GM15510 (cell line): ENCODE results near the gene TRPM4.

Source experiments
- POLR2A ChIP-seq: IDR thresholded peaks from 3 replicates; pipeline ENCODE4 v1.6.1; 2011; ENCODE audit warnings: borderline replicate concordance; ENCODE audit not compliant: insufficient read length; ENCODE audit errors: extremely low read depth

TRPM4 gene

DNA sequence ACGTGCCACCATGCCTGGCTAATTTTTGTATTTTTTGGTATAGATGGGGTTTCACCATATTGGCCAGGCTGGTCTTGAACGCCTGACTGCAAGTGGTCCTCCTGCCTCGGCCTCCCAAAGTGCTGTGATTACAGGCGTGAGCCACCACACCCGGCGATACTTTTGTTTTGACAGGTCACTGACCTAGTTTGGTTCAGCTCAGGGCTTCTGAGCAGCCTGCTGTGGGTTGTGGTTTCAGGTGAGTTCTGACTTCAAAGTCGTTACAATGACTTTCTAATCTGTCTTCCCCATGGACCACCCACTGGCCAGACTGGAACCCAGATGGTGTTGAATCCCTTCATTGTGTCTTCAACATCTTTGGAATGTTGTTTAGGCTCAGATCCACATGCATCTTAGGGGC lies 73.8 kb downstream of the TRPM4 start:
- no peak for TF ChIP-seq POLR2A

DNA sequence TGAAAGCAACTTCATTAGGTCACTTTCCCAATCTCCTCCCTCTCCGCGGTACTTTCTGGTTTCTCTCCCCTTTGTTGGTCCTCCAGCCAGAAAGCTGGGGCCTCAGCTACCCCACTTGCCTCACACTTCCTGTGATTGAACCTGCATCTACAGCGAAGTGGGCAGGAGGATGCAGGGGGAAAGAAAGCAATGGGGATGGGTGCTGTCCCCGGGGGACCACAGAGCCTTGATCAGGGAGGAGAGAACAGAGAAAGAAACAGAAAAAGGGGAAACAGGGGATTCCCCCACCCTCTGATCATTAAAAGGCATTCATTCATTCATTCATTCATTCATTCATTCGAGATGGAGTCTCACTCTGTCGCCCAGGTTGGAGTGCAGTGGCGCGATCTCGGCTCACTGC lies 74.2 kb downstream of the TRPM4 start:
- no peak for TF ChIP-seq POLR2A

DNA sequence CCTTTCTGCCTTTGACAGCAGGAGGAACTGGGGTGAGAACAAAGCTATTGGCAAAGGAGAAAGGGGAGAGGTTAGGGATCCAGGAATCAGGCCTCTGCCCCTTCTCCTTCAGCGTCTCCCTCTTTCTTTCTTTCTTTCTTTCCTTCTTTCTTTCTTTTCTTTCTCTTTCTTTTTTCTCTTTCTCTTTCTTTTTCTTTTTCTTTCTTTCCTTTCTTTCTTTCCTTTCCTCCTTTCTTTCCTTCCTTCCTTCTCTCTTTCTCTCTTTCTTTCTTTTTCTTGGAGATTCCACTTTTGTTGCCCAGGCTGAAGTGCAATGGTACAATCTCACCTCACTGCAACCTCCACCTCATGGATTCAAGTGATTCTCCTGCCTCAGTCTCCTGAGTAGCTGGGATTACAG lies 75.6 kb downstream of the TRPM4 start:
- TF ChIP-seq POLR2A, result no peak

DNA sequence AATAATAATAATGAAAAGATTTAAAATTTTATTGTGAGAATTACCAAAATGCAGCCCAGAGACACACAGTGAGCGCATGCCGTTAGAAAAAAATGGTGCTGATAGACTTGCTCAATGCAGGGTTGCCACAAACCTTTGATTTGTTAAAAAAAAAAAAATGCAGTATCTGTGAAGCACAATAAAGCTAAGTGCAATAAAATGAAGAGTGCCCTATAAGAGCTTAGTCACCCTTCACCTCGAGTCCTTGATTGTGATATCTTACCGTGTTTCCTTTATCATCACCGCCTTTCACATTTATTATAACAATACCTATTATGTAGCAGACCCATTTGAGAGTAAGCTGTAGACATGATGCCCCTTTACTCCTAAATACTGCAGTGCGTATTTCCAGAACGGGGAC lies 84.2 kb downstream of the TRPM4 start:
- no peak for TF ChIP-seq POLR2A

DNA sequence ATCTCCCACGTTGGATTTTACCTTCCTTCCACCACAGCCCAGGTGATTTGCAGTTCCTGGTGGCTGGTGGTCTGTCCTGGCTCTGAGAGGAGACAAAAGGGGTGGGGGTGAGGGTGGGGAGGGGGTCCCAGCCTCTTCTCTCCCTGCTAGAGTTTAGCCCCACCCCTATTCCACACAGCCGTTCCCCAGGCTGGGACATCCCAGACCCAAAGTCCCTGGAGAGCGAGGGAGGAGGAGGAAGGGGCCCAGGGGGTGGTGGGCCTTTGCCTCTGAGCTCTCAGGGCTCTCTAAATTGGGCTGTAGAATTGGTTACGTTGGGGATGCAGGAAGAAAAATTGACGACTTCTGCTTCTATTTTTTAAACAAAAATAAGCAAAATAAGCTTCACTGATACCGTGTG lies 85.5 kb downstream of the TRPM4 start:
- no peak for TF ChIP-seq POLR2A

DNA sequence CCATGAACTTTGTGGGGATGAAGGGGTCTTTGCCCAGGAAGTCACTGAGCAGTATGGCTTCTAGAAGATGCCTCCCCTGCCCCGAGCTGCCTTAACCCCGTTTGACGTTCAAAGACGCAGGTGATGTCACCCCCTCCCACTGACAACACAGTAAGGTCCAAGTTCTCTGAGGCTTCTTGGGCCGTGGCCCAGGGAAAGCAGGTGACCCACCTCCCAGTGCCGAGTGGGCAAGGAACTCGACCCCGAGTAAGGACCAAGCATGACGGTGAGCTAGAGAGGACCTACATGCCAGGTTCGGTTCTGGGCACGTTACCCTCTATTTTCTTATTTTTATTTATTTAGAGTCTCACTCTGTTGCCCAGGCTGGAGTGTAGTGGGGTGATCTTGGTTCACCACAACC lies 86.1 kb downstream of the TRPM4 start:
- TF ChIP-seq POLR2A, result no peak

DNA sequence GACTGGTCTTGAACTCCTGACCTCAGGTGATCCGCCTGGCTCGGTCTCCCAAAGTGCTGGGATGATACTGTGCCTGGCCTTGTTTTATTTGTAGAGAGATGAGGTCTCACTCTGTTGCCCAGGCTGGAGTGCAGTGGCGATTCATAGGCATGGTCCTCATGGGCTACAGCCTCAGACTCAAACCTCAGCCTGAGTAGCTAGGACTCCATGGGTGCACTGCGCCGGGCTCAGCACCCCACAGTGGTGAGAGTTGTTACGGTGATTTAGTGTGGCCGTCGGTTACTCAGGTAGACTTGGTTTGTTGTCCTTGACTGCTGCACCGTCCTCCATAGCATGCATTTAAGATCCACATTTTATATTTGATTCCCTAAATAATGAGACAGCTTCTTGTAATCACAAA lies 86.7 kb downstream of the TRPM4 start:
- TF ChIP-seq POLR2A, result no peak

DNA sequence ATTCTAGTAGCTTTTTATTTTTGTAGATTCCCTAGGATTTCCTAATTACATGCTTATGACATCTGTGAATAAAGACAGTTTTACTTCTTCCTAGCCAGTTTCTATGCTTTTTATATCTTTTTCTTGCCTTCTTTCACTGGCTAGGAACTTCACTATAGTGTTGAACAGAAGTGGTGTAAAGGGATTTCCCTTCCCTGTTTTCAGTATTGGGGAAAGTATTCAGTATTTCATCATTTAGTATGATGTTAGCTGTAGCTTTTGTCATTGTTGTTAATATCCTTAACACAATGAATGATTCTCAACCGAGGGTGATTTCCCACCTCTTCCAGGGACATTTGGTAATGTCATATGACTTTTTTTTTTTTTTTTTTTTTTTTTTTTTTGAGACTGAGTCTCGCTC lies 90.1 kb downstream of the TRPM4 start:
- TF ChIP-seq POLR2A, result no peak

DNA sequence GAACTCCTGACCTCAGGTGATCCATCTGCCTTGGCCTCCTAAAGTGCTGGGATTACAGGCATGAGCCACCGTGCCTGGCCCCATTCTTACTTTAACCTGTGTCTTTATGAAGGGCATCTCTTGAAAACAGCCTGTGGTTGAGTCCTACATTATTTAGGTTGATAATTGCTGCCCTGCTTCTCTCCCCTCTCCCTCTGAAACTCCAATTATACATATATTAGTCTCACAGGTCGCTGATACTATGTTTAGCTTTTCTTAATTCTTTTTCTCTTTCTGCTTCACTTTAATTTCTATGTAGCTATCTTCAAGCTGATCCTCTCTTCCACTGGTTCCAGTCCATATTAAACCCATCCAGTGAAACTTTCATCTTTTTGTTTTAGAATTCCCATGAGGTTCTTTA lies 92.3 kb downstream of the TRPM4 start:
- no peak for TF ChIP-seq POLR2A

DNA sequence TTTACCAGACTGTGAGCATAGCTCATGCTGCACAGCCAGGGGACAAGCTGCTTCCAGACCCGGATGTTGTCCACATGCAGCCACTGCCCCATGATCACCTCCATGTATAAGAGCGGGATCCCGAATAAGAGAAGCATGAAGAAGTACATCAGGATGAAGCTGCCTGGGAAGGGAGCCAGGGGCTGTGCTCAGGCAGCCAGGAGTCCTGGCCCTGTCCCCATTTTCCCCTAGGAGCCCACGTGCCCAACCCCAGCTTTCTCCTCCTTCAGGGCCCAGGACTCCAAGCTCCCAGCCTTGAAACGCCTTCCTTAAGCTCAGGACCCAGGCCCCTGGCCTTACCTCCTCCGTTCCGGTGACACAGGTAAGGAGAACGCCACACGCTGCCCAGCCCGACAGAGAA lies 98.1 kb downstream of the TRPM4 start:
- no peak for TF ChIP-seq POLR2A

DNA sequence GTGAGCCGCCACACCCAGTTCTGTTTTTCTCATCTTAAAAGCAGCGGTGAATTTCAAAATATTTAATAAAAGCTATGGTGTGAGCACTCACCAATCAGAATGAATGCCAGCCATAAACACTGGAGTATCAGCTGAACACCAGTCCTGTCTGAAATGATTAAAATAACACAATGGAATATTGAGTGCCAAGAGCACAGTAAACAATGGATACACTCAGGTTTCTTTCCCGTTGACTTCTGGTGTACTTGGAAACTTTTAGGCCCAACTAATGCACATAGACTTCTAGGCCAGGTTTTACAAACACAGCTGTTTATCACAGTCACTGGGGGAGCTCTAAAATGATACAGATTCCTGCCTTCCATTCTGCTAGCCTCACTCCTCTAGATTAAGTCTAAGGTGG lies 99.1 kb downstream of the TRPM4 start:
- TF ChIP-seq POLR2A, result no peak
